H1 (cell line): ENCODE measurements around the gene YPEL2.

Experiments
- CTCF ChIP-seq, 3 experiments: IDR thresholded peaks; 1 replicate in 2 of 3; 2 replicates in 1 of 3; pipeline versions ENCODE4 v1.5.1 to v1.6.1; 2011; ENCODE audit warnings: low read length in 3 of 3, mild to moderate bottlenecking in 3 of 3, inconsistent platforms in 2 of 3, low read depth in 1 of 3, moderate library complexity in 1 of 3; ENCODE audit not compliant: insufficient read depth in 1 of 3; ENCODE audit errors: control extremely low read depth in 1 of 3
- EZH2 ChIP-seq: fragments of 200-600 bp; sonication (generic); IDR thresholded peaks from 2 replicates; pipeline ENCODE4 v1.7.1; 2012; ENCODE audit warnings: low read depth, mild to moderate bottlenecking, moderate library complexity, low read length, inconsistent platforms; ENCODE audit not compliant: severe bottlenecking
- MAX ChIP-seq: IDR thresholded peaks from 2 replicates; pipeline ENCODE4 v1.6.1; 2012; ENCODE audit warnings: inconsistent platforms
- RAD21 ChIP-seq, 2 experiments: IDR thresholded peaks in 1 of 2; conservative IDR thresholded peaks in 1 of 2; 2 replicates each; pipeline ENCODE4 v1.6.1; 2011; ENCODE audit warnings: low read depth in 2 of 2, low read length in 2 of 2, improper control_type of control experiment in 1 of 2, inconsistent platforms in 1 of 2, mild to moderate bottlenecking in 1 of 2, moderate library complexity in 1 of 2
- RBBP5 ChIP-seq: IDR thresholded peaks from 2 replicates; pipeline ENCODE4 v1.7.1; 2012; ENCODE audit warnings: low read depth, mild to moderate bottlenecking, inconsistent platforms, low read length, moderate library complexity, borderline replicate concordance
- TAF1 ChIP-seq: IDR thresholded peaks from 2 replicates; pipeline ENCODE4 v1.6.1; 2011; ENCODE audit warnings: mild to moderate bottlenecking, low read depth, low read length
- USF2 ChIP-seq: IDR thresholded peaks from 2 replicates; pipeline ENCODE4 v1.6.1; 2011; ENCODE audit warnings: low read length, improper control_type of control experiment
- YY1 ChIP-seq: IDR thresholded peaks from 2 replicates; pipeline ENCODE4 v1.6.1; 2011; ENCODE audit warnings: low read depth, mild to moderate bottlenecking, low read length
- TF ChIP-seq, protein P1 (sequence below): IDR thresholded peaks from 2 replicates; pipeline ENCODE4 v1.6.1; 2012; ENCODE audit warnings: low read length, inconsistent platforms

- TF ChIP-seq EZH2, result no peak
- no peak for TF ChIP-seq YY1
- TF ChIP-seq CTCF (IDR thresholded peaks at IDR 0.05; ENCODE audit: control extremely low read depth in 1 of 3, insufficient read depth in 1 of 3, low read depth in 1 of 3, low read length in 3 of 3), result no peak
- TF ChIP-seq, protein P1, sequence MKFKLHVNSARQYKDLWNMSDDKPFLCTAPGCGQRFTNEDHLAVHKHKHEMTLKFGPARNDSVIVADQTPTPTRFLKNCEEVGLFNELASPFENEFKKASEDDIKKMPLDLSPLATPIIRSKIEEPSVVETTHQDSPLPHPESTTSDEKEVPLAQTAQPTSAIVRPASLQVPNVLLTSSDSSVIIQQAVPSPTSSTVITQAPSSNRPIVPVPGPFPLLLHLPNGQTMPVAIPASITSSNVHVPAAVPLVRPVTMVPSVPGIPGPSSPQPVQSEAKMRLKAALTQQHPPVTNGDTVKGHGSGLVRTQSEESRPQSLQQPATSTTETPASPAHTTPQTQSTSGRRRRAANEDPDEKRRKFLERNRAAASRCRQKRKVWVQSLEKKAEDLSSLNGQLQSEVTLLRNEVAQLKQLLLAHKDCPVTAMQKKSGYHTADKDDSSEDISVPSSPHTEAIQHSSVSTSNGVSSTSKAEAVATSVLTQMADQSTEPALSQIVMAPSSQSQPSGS, result no peak
- TF ChIP-seq MAX, result no peak
- no peak for TF ChIP-seq USF2
- TF ChIP-seq RAD21 (IDR thresholded peaks at IDR 0.05 in 1 of 2, conservative IDR thresholded peaks at IDR 0.05 in 1 of 2; ENCODE audit: low read depth in 2 of 2, low read length in 2 of 2), result no peak
- no peak for TF ChIP-seq TAF1
- TF ChIP-seq RBBP5, result no peak
Observed at GRCh38 chr17:59387351-59388068, 56.1 kb downstream of the YPEL2 start.
